GM21447 (cell line): Measurements from ENCODE around the gene TACC2.

Experiments used
- ATAC-seq: cut with Tn5 transposase; IDR thresholded peaks from one replicate; pipeline ENCODE4 v1.9.1; 2021; ENCODE audit not compliant: unreplicated experiment

The TACC2 gene

GRCh38 chr10:122213766-122214165, 224.8 kb downstream of the TACC2 start:
- ATAC-seq = no peak

- no peak for ATAC-seq
Observed at GRCh38 chr10:122216047-122216446, 227.1 kb downstream of the TACC2 start.

- ATAC-seq = no peak
Observed at GRCh38 chr10:122219340-122219739, 230.4 kb downstream of the TACC2 start.

GRCh38 chr10:122220736-122221135, 231.8 kb downstream of the TACC2 start:
- ATAC-seq = no peak

- no peak for ATAC-seq
Observed at GRCh38 chr10:122221958-122222357, 233.0 kb downstream of the TACC2 start.

- no peak for ATAC-seq
Observed at GRCh38 chr10:122222638-122223037, 233.7 kb downstream of the TACC2 start.

GRCh38 chr10:122224159-122224558, 235.2 kb downstream of the TACC2 start:
- ATAC-seq = no peak

- no peak for ATAC-seq
Observed at GRCh38 chr10:122225330-122225729, 236.4 kb downstream of the TACC2 start.

- ATAC-seq = no peak
Observed at GRCh38 chr10:122227754-122228153, 238.8 kb downstream of the TACC2 start.

- ATAC-seq = no peak
Observed at GRCh38 chr10:122229666-122230065, 240.7 kb downstream of the TACC2 start.

- ATAC-seq = no peak
Observed at GRCh38 chr10:122230222-122230621, 241.3 kb downstream of the TACC2 start.

- no peak for ATAC-seq
Observed at GRCh38 chr10:122232769-122233168, 243.8 kb downstream of the TACC2 start.

GRCh38 chr10:122233857-122234348, 244.9 kb downstream of the TACC2 start:
- ATAC-seq = no peak

GRCh38 chr10:122234416-122234815, 245.5 kb downstream of the TACC2 start:
- ATAC-seq = no peak

GRCh38 chr10:122236690-122237306, 247.8 kb downstream of the TACC2 start:
- no peak for ATAC-seq

- ATAC-seq = no peak
Observed at GRCh38 chr10:122237331-122237990, 248.5 kb downstream of the TACC2 start.

GRCh38 chr10:122239578-122240257, 250.8 kb downstream of the TACC2 start:
- ATAC-seq = no peak

- ATAC-seq = no peak
Observed at GRCh38 chr10:122240401-122240800, 251.4 kb downstream of the TACC2 start.

- ATAC-seq = no peak
Observed at GRCh38 chr10:122241836-122242235, 252.9 kb downstream of the TACC2 start.

- no peak for ATAC-seq
Observed at GRCh38 chr10:122243550-122243949, 254.6 kb downstream of the TACC2 start.

GRCh38 chr10:122244001-122244975, 255.3 kb downstream of the TACC2 start:
- no peak for ATAC-seq
